Trophoblast cell (in vitro differentiated cells and primary cell): ENCODE data around the gene SLC36A1.

Experiments
- DNase-seq, 2 donors: peaks; one replicate each; pipeline ENCODE4 v3.0.0-alpha.2; 2016
- H2AFZ ChIP-seq: 2 replicates; pipeline ENCODE4 v1.6.1; 2013; ENCODE audit warnings: low read length, moderate library complexity, mild to moderate bottlenecking; ENCODE audit not compliant: insufficient read depth, poor library complexity
- H2AK5ac ChIP-seq: 2 replicates; pipeline ENCODE4 v1.6.1; 2013; ENCODE audit warnings: mild to moderate bottlenecking, low read length
- H2BK120ac ChIP-seq: 2 replicates; pipeline ENCODE4 v1.6.1; 2013; ENCODE audit warnings: low read length, mild to moderate bottlenecking, moderate library complexity; ENCODE audit not compliant: insufficient read depth, poor library complexity
- H2BK12ac ChIP-seq: 2 replicates; pipeline ENCODE4 v1.6.1; 2013; ENCODE audit warnings: mild to moderate bottlenecking, low read length, moderate library complexity
- H2BK5ac ChIP-seq: 2 replicates; pipeline ENCODE4 v1.6.1; 2013; ENCODE audit warnings: low read length, low read depth, moderate library complexity, mild to moderate bottlenecking; ENCODE audit not compliant: poor library complexity
- H3K14ac ChIP-seq: 2 replicates; pipeline ENCODE4 v1.6.1; 2013; ENCODE audit warnings: mild to moderate bottlenecking, low read length
- H3K18ac ChIP-seq: 2 replicates; pipeline ENCODE4 v1.6.1; 2013; ENCODE audit warnings: mild to moderate bottlenecking, low read length
- H3K23ac ChIP-seq: 2 replicates; pipeline ENCODE4 v1.6.1; 2013; ENCODE audit warnings: low read length
- H3K27ac ChIP-seq: 2 replicates; pipeline ENCODE4 v1.5.1; 2013; ENCODE audit warnings: low read depth, mild to moderate bottlenecking, inconsistent platforms, low read length, moderate library complexity
- H3K27me3 ChIP-seq: 2 replicates; pipeline ENCODE4 v1.6.1; 2013; ENCODE audit warnings: inconsistent platforms, mild to moderate bottlenecking, low read length, moderate library complexity; ENCODE audit not compliant: insufficient read depth
- H3K36me3 ChIP-seq, 2 experiments: 1 replicate in 1 of 2; 2 replicates in 1 of 2; pipeline ENCODE4 v1.6.1; 2013; ENCODE audit warnings: low read length in 2 of 2, mild to moderate bottlenecking in 2 of 2, moderate library complexity in 1 of 2; ENCODE audit not compliant: insufficient read depth in 2 of 2, control insufficient read depth in 1 of 2
- H3K4ac ChIP-seq: 2 replicates; pipeline ENCODE4 v1.6.1; 2013; ENCODE audit warnings: low read depth, mild to moderate bottlenecking, low read length, moderate library complexity
- H3K4me1 ChIP-seq, 2 experiments: 1 replicate in 1 of 2; 2 replicates in 1 of 2; pipeline ENCODE4 v1.6.1; 2013; ENCODE audit warnings: low read length in 2 of 2, mild to moderate bottlenecking in 2 of 2, moderate library complexity in 1 of 2; ENCODE audit not compliant: insufficient read depth in 2 of 2, control insufficient read depth in 1 of 2
- H3K4me2 ChIP-seq: 2 replicates; pipeline ENCODE4 v1.6.1; 2013; ENCODE audit warnings: inconsistent platforms, mild to moderate bottlenecking, low read length, moderate library complexity
- H3K4me3 ChIP-seq: 2 replicates; pipeline ENCODE4 v1.5.1; 2013; ENCODE audit warnings: mild to moderate bottlenecking, low read depth, low read length, inconsistent platforms
- H3K79me1 ChIP-seq: one replicate; pipeline ENCODE4 v1.6.1; 2013; ENCODE audit warnings: low read length
- H3K79me2 ChIP-seq: 2 replicates; pipeline ENCODE4 v1.6.1; 2013; ENCODE audit warnings: low read length, mild to moderate bottlenecking; ENCODE audit not compliant: control insufficient read depth, insufficient read depth, poor library complexity
- H3K9ac ChIP-seq: 2 replicates; pipeline ENCODE4 v1.6.1; 2013; ENCODE audit warnings: mild to moderate bottlenecking, low read length
- H3K9me3 ChIP-seq: 2 replicates; pipeline ENCODE4 v1.6.1; 2013; ENCODE audit warnings: low read depth, mild to moderate bottlenecking, control low read depth, inconsistent platforms, low read length; ENCODE audit not compliant: insufficient read depth
- H4K12ac ChIP-seq: 2 replicates; pipeline ENCODE4 v1.6.1; 2013; ENCODE audit warnings: low read depth, mild to moderate bottlenecking, low read length, moderate library complexity
- H4K8ac ChIP-seq: 2 replicates; pipeline ENCODE4 v1.6.1; 2013; ENCODE audit warnings: low read depth, mild to moderate bottlenecking, low read length, moderate library complexity
- H4K91ac ChIP-seq: one replicate; pipeline ENCODE4 v1.6.1; 2013; ENCODE audit warnings: low read depth, mild to moderate bottlenecking, low read length, moderate library complexity
- WGBS: extraction: QIAGEN DNeasy Blood & Tissue Kit; methylation state at CpG from one replicate; pipeline ENCODE4 v1.1.7; 2013; ENCODE audit warnings: missing lambda C conversion rate; ENCODE audit not compliant: insufficient read length, insufficient coverage; ENCODE audit errors: extremely low coverage; 5-methylcytosine and 5-hydroxymethylcytosine counted together

Gene SLC36A1

DNA sequence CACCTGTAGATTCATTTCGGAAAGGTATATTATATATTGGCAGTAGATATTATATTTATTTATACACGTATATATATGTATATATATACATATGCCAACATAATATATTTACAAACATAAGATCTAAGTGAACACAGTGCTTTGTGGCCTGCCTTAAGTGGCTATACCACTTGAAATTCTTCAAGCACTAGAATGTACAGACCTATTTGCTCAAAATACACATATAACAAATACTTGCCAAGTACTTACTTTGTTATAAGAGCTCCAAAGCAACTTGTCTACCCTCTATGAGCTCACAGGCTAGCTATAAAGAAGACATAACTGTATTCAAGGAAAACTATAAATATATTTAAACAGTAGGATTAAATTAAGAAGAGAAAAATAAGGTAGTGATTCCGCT, 33.6 kb upstream of the SLC36A1 start:
- H3K79me2 ChIP-seq = no peaks in the 10 kb centered on the region
- no peaks in the 10 kb centered on the region for H3K36me3 ChIP-seq
- no peak overlapping the region for H3K18ac ChIP-seq
- H2AK5ac ChIP-seq = no peak overlapping the region
- no peak for DNase-seq
- no peak overlapping the region for H3K4me2 ChIP-seq
- no peak overlapping the region for H3K23ac ChIP-seq
- no peak overlapping the region for H4K12ac ChIP-seq
- H3K27ac ChIP-seq = no peak overlapping the region
- no peak overlapping the region for H3K4me3 ChIP-seq
- H3K9ac ChIP-seq = no peak overlapping the region
- H4K91ac ChIP-seq = no peak overlapping the region
- no peaks in the 10 kb centered on the region for H3K79me1 ChIP-seq
- peaks cover 7% of the 10 kb centered on the region for H3K9me3 ChIP-seq
- no peak overlapping the region for H3K14ac ChIP-seq
- H3K4ac ChIP-seq = no peak overlapping the region
- H2BK12ac ChIP-seq = no peak overlapping the region
- whole genome bisulfite sequencing = no CpG with 5 or more reads among the region's 3 CpGs
- no peaks in the 10 kb centered on the region for H3K27me3 ChIP-seq
- H3K4me1 ChIP-seq = no peaks in the 10 kb centered on the region
- H2AFZ ChIP-seq = no peak overlapping the region
- H2BK120ac ChIP-seq = no peak overlapping the region
- no peak overlapping the region for H4K8ac ChIP-seq
- no peak overlapping the region for H2BK5ac ChIP-seq

DNA sequence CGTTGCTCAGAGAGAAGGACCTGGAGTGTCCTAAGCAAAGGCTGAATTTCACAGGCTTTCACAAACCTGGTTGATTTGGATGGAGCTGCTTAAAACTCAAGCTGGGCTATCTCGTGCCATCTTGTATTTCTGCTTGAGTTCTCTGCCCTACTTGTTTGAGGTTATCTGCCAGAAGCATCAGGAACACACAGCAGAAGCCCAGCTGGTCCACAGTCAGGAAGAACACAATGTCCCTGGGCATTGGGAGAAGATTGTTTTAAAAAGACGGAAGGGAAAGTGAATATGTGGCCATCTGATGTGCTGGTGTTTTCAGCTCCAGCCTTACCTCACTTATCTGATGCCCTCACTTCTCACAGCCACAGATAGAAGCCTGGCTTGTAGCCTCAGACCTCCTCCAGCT, 32.9 kb upstream of the SLC36A1 start:
- Histone ChIP-seq H3K4me2 (no peak overlapping the region), H3K79me1 (no peaks in the 10 kb centered on the region), H2BK120ac (no peak overlapping the region), H3K79me2 (no peaks in the 10 kb centered on the region), H2AFZ (no peak overlapping the region), H3K27me3 (no peaks in the 10 kb centered on the region), H3K18ac (no peak overlapping the region), H3K23ac (no peak overlapping the region), H2BK5ac (no peak overlapping the region), H4K12ac (no peak overlapping the region), H2BK12ac (no peak overlapping the region), H3K4ac (no peak overlapping the region), H3K9me3 (peaks cover 7% of the 10 kb centered on the region), H3K4me3 (no peak overlapping the region), H3K36me3 (no peaks in the 10 kb centered on the region), H4K91ac (no peak overlapping the region), H3K14ac (no peak overlapping the region), H4K8ac (no peak overlapping the region), H3K4me1 (no peaks in the 10 kb centered on the region), H3K9ac (no peak overlapping the region), H3K27ac (no peak overlapping the region), H2AK5ac (no peak overlapping the region)
- DNase-seq = no peak
- no CpG with 5 or more reads among the region's 3 CpGs for WGBS

GRCh38 chr5:151417712-151418111, 29.7 kb upstream of the SLC36A1 start:
- H3K4me1 ChIP-seq = no peaks in the 10 kb centered on the region
- H4K8ac ChIP-seq = no peak overlapping the region
- no peak overlapping the region for H3K23ac ChIP-seq
- no peak overlapping the region for H3K27ac ChIP-seq
- no peak overlapping the region for H3K18ac ChIP-seq
- no peak overlapping the region for H3K4ac ChIP-seq
- no peak overlapping the region for H2AK5ac ChIP-seq
- H3K9ac ChIP-seq = no peak overlapping the region
- H2BK12ac ChIP-seq = no peak overlapping the region
- H3K9me3 ChIP-seq = peaks cover 9% of the 10 kb centered on the region
- H3K4me2 ChIP-seq = no peak overlapping the region
- no peak overlapping the region for H2BK5ac ChIP-seq
- no peak overlapping the region for H3K14ac ChIP-seq
- no peak overlapping the region for H2AFZ ChIP-seq
- H3K79me2 ChIP-seq = no peaks in the 10 kb centered on the region
- H2BK120ac ChIP-seq = no peak overlapping the region
- H4K12ac ChIP-seq = no peak overlapping the region
- no peak overlapping the region for H4K91ac ChIP-seq
- no peak for DNase-seq
- no peak overlapping the region for H3K4me3 ChIP-seq
- H3K36me3 ChIP-seq = no peaks in the 10 kb centered on the region
- H3K27me3 ChIP-seq = no peaks in the 10 kb centered on the region
- no peaks in the 10 kb centered on the region for H3K79me1 ChIP-seq

GRCh38 chr5:151420127-151420526, 27.3 kb upstream of the SLC36A1 start:
- Histone ChIP-seq H3K23ac (no peak overlapping the region), H3K36me3 (no peaks in the 10 kb centered on the region), H4K91ac (no peak overlapping the region), H4K12ac (no peak overlapping the region), H3K79me1 (no peaks in the 10 kb centered on the region), H4K8ac (no peak overlapping the region), H3K4me3 (no peak overlapping the region), H3K27me3 (no peaks in the 10 kb centered on the region), H3K18ac (no peak overlapping the region), H3K27ac (no peak overlapping the region), H2AK5ac (no peak overlapping the region), H3K14ac (no peak overlapping the region), H2BK12ac (no peak overlapping the region), H3K4ac (no peak overlapping the region), H3K4me1 (no peaks in the 10 kb centered on the region), H3K4me2 (no peak overlapping the region), H2BK5ac (no peak overlapping the region), H2BK120ac (no peak overlapping the region), H3K9ac (no peak overlapping the region), H2AFZ (no peak overlapping the region), H3K9me3 (peaks cover 9% of the 10 kb centered on the region), H3K79me2 (no peaks in the 10 kb centered on the region)
- DNase-seq = no peak
- no CpG with 5 or more reads among the region's 6 CpGs for WGBS
